ENCODE data around the gene SPPL3.
A peak's percentile ranks its signal among the peaks of the same experiment; 100 is the strongest.
"Not testable (repeated sequence)": the region's sequence is repeated elsewhere in the genome, so short reads cannot be mapped to it uniquely, and the experiment has no call there.

SPPL3 gene

GRCh38 chr12:120795441-120796178, 108.5 kb downstream of the SPPL3 start:
- no peak for ATAC-seq
- no peak for TF ChIP-seq TCF4 (CRISPR knock-in tag; IDR thresholded peaks at IDR 0.05; ENCODE audit: borderline replicate concordance)
- TF ChIP-seq ZFP30 (CRISPR knock-in tag; IDR thresholded peaks at IDR 0.05), result peak; percentile 98

GRCh38 chr12:120793357-120793756, 110.8 kb downstream of the SPPL3 start:
- ATAC-seq, result no peak

GRCh38 chr12:120792456-120792855, 111.7 kb downstream of the SPPL3 start:
- ATAC-seq, result not testable (repeated sequence)

More at GRCh38 chr12:120793357-120793756, 110.8 kb downstream of the SPPL3 start:
- no peak for TF ChIP-seq GLIS3 (CRISPR knock-in tag; IDR thresholded peaks at IDR 0.05)
- TF ChIP-seq SNAI2 (CRISPR knock-in tag; IDR thresholded peaks at IDR 0.05), result no peak
- no peak for TF ChIP-seq RARB (CRISPR knock-in tag; IDR thresholded peaks at IDR 0.05)
- no peak for TF ChIP-seq CSDC2 (CRISPR knock-in tag; IDR thresholded peaks at IDR 0.05)

GRCh38 chr12:120791669-120792176, 112.4 kb downstream of the SPPL3 start:
- ATAC-seq, result no peak
- TF ChIP-seq ZNF565 (CRISPR knock-in tag; conservative IDR thresholded peaks at IDR 0.05; ENCODE audit: low read depth), result no peak
- no peak for TF ChIP-seq ZNF8 (CRISPR knock-in tag; IDR thresholded peaks at IDR 0.05)
- no peak for TF ChIP-seq ZNF70 (CRISPR knock-in tag; IDR thresholded peaks at IDR 0.05)
- TF ChIP-seq CREB5 (CRISPR knock-in tag; IDR thresholded peaks at IDR 0.05; ENCODE audit: low read depth), result no peak
- TF ChIP-seq PATZ1 (CRISPR knock-in tag; IDR thresholded peaks at IDR 0.05; ENCODE audit: borderline replicate concordance), result no peak
- no peak for TF ChIP-seq ZFP3 (CRISPR knock-in tag; IDR thresholded peaks at IDR 0.05)

- no peak for ATAC-seq
- TF ChIP-seq ARNTL (CRISPR knock-in tag; IDR thresholded peaks at IDR 0.05; ENCODE audit: borderline replicate concordance, low read depth) (no peak), GLIS3 (CRISPR knock-in tag; IDR thresholded peaks at IDR 0.05) (no peak), ZNF565 (CRISPR knock-in tag; conservative IDR thresholded peaks at IDR 0.05; ENCODE audit: low read depth) (no peak), CSDC2 (CRISPR knock-in tag; IDR thresholded peaks at IDR 0.05) (no peak), ZFP3 (CRISPR knock-in tag; IDR thresholded peaks at IDR 0.05) (no peak), PATZ1 (CRISPR knock-in tag; IDR thresholded peaks at IDR 0.05; ENCODE audit: borderline replicate concordance) (no peak), CSRNP3 (CRISPR knock-in tag; IDR thresholded peaks at IDR 0.05) (no peak)
Observed at GRCh38 chr12:120790114-120790513, 114.0 kb downstream of the SPPL3 start.

GRCh38 chr12:120787889-120788288, 116.3 kb downstream of the SPPL3 start:
- no peak for ATAC-seq
- TF ChIP-seq GLIS3 (CRISPR knock-in tag; IDR thresholded peaks at IDR 0.05) (no peak), POU6F1 (CRISPR knock-in tag; IDR thresholded peaks at IDR 0.05; ENCODE audit: borderline replicate concordance, low read depth) (no peak), OSR1 (CRISPR knock-in tag; IDR thresholded peaks at IDR 0.05) (no peak), CSDC2 (CRISPR knock-in tag; IDR thresholded peaks at IDR 0.05) (no peak), ZNF565 (CRISPR knock-in tag; conservative IDR thresholded peaks at IDR 0.05; ENCODE audit: low read depth) (no peak), ZNF70 (CRISPR knock-in tag; IDR thresholded peaks at IDR 0.05) (no peak), RARB (CRISPR knock-in tag; IDR thresholded peaks at IDR 0.05) (no peak), TSHZ2 (CRISPR knock-in tag; IDR thresholded peaks at IDR 0.05) (no peak), ZNF8 (CRISPR knock-in tag; IDR thresholded peaks at IDR 0.05) (no peak), ISL1 (CRISPR knock-in tag; IDR thresholded peaks at IDR 0.05) (no peak)

All from SK-N-SH treated with all-trans-retinoic acid at 6 μM for 48 hours (cell line).